ENCODE data around the gene MRPL23. TPM values are rescaled to one million over a fixed set of nuclear protein-coding genes. Genes with fewer than 3 reads are reported as not detected.

Gene MRPL23
- polyA plus RNA-seq, 1 donor (not counting 4 experiments of a cell fraction or from before 2014, with no cell fraction given) = 68.2 TPM

GRCh38 chr11:1942558-1943260 lies 4.4 kb upstream of the MRPL23 start:
- H3K79me2 ChIP-seq (ENCODE audit: control insufficient read depth, insufficient read depth, low read length) = no peaks in the 10 kb centered on the region
- DNase-seq (ENCODE audit: low read depth, low spot score) = no peak
- peaks cover 15% of the 10 kb centered on the region for H3K4me1 ChIP-seq (ENCODE audit: control insufficient read depth, extremely low read depth, insufficient read depth, low read length)
- no peaks in the 10 kb centered on the region for H4K20me1 ChIP-seq (ENCODE audit: control insufficient read depth, extremely low read depth, insufficient read depth, low read length)
- no peaks in the 10 kb centered on the region for H3K36me3 ChIP-seq (ENCODE audit: control insufficient read depth in 2 of 2, extremely low read depth in 1 of 2, insufficient read depth in 2 of 2, low read length in 2 of 2)
- no peaks in the 10 kb centered on the region for H3K9me1 ChIP-seq (ENCODE audit: control insufficient read depth, extremely low read depth, insufficient read depth, low read length)
- no peak overlapping the region for H2AFZ ChIP-seq (ENCODE audit: control insufficient read depth, low read length)
- H3K4me2 ChIP-seq (ENCODE audit: control insufficient read depth, extremely low read depth, insufficient read depth, low read depth, low read length) = no peak overlapping the region
- no peaks in the 10 kb centered on the region for H3K9me3 ChIP-seq (ENCODE audit: control insufficient read depth, low read depth, low read length)
- FAIRE-seq = no peak
- H3K4me3 ChIP-seq (ENCODE audit: control insufficient read depth in 2 of 3, extremely low read depth in 1 of 3, insufficient read depth in 2 of 3, low read depth in 1 of 3, low read length in 3 of 3) = no peak overlapping the region
- H3K27me3 ChIP-seq (ENCODE audit: control insufficient read depth, extremely low read depth, insufficient read depth, low read length) = no peaks in the 10 kb centered on the region
- TF ChIP-seq EZH2 (IDR thresholded peaks at IDR 0.05; ENCODE audit: low read length) = no peak
- no peak for TF ChIP-seq CTCF (optimal IDR thresholded peaks at IDR 0.05 in 1 of 3, IDR thresholded peaks at IDR 0.05 in 1 of 3, conservative IDR thresholded peaks at IDR 0.05 in 1 of 3; ENCODE audit: extremely low read depth in 1 of 3, insufficient read depth in 2 of 3, low read length in 3 of 3)
- dilution Hi-C loops (cut with MboI; ENCODE audit: extremely low pct_ligation_motif_present, low sequenced_read_pairs) = no loop called here
- H3K9ac ChIP-seq (ENCODE audit: control insufficient read depth, extremely low read depth, insufficient read depth, low read length) = no peak overlapping the region
- no peak overlapping the region for H3K27ac ChIP-seq (ENCODE audit: control insufficient read depth, insufficient read depth, low read length)

GRCh38 chr11:1943576-1943975 lies 3.6 kb upstream of the MRPL23 start:
- peak overlapping the region; percentile 69 for H2AFZ ChIP-seq (ENCODE audit: control insufficient read depth, low read length)
- peaks cover 15% of the 10 kb centered on the region for H3K4me1 ChIP-seq (ENCODE audit: control insufficient read depth, extremely low read depth, insufficient read depth, low read length)
- peak overlapping the region; percentile 0 for H3K27ac ChIP-seq (ENCODE audit: control insufficient read depth, insufficient read depth, low read length)
- H3K4me2 ChIP-seq (ENCODE audit: control insufficient read depth, extremely low read depth, insufficient read depth, low read depth, low read length) = peak overlapping the region; percentile 63
- dilution Hi-C loops (cut with MboI; ENCODE audit: extremely low pct_ligation_motif_present, low sequenced_read_pairs) = no loop called here
- DNase-seq (ENCODE audit: low read depth, low spot score) = peak; percentile 2
- no peaks in the 10 kb centered on the region for H3K9me3 ChIP-seq (ENCODE audit: control insufficient read depth, low read depth, low read length)
- no peak overlapping the region for H3K9ac ChIP-seq (ENCODE audit: control insufficient read depth, extremely low read depth, insufficient read depth, low read length)
- peak; percentile 29 for FAIRE-seq
- H3K36me3 ChIP-seq (ENCODE audit: control insufficient read depth in 2 of 2, extremely low read depth in 1 of 2, insufficient read depth in 2 of 2, low read length in 2 of 2) = no peaks in the 10 kb centered on the region
- H3K4me3 ChIP-seq (ENCODE audit: control insufficient read depth in 2 of 3, extremely low read depth in 1 of 3, insufficient read depth in 2 of 3, low read depth in 1 of 3, low read length in 3 of 3) = peak overlapping the region in 2 of 3 experiments; percentile 5 to 46
- no peaks in the 10 kb centered on the region for H3K27me3 ChIP-seq (ENCODE audit: control insufficient read depth, extremely low read depth, insufficient read depth, low read length)
- TF ChIP-seq CTCF (optimal IDR thresholded peaks at IDR 0.05 in 1 of 3, IDR thresholded peaks at IDR 0.05 in 1 of 3, conservative IDR thresholded peaks at IDR 0.05 in 1 of 3; ENCODE audit: extremely low read depth in 1 of 3, insufficient read depth in 2 of 3, low read length in 3 of 3) = no peak
- no peak for TF ChIP-seq EZH2 (IDR thresholded peaks at IDR 0.05; ENCODE audit: low read length)
- no peaks in the 10 kb centered on the region for H3K9me1 ChIP-seq (ENCODE audit: control insufficient read depth, extremely low read depth, insufficient read depth, low read length)
- no peaks in the 10 kb centered on the region for H4K20me1 ChIP-seq (ENCODE audit: control insufficient read depth, extremely low read depth, insufficient read depth, low read length)
- no peaks in the 10 kb centered on the region for H3K79me2 ChIP-seq (ENCODE audit: control insufficient read depth, insufficient read depth, low read length)

All from keratinocyte (primary cell).